Measurements from ENCODE around the gene CDK3.
"Not testable (repeated sequence)": the region's sequence is repeated elsewhere in the genome, so short reads cannot be mapped to it uniquely, and the experiment has no call there.

The CDK3 gene

DNA sequence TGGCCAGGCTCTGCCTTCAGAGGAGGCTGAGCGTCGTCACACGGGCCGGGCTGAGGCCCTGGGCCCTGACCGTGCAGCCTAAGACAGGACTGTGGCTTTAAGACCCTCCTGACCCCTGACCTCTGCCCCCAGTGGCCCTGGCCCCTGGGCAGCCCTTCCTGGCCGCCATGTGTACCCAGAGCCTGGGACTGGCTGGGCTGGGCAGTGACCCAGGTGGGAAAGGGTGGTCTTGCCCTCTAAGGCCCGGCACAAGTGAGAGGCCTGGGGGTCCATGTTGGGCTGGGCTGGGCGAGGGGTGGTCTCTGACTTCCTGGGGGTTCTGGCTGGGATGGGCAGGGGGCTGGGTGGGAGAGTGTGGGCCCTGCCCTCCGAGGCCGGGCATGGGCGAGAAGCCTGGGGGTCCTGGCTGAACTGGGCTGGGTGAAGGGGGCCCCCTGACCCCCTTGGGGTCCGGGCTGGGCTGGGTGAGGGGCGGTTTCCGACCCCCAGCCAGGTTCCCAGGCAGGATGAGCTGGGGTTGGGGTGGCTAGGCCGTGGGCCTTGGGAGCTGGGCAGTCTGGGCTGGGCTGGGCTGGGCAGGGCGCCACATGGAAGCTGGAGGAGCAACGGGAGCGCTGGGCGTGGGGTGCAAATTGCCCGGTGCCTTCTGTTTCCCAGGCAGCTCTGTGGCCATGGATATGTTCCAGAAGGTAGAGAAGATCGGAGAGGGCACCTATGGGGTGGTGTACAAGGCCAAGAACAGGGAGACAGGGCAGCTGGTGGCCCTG, at the start of gene CDK3:
CDK3 (plus strand) TSS at position 101 of the 767 bp plus-strand sequence; CDS start at position 672, 571 bp downstream.
- DNase-seq (ENCODE audit: low read depth): no peak
- no peak within 1 kb of the TSS for H3K4me3 ChIP-seq (ENCODE audit: control insufficient read depth, low read depth, low read length)
- TF ChIP-seq CTCF (conservative IDR thresholded peaks at IDR 0.05; ENCODE audit: control insufficient read depth, insufficient read depth, low read depth, low read length): no peak

- DNase-seq (ENCODE audit: low read depth): no peak
Measured at GRCh38 chr17:75950855-75951554, 49.6 kb upstream of the CDK3 start.

DNA sequence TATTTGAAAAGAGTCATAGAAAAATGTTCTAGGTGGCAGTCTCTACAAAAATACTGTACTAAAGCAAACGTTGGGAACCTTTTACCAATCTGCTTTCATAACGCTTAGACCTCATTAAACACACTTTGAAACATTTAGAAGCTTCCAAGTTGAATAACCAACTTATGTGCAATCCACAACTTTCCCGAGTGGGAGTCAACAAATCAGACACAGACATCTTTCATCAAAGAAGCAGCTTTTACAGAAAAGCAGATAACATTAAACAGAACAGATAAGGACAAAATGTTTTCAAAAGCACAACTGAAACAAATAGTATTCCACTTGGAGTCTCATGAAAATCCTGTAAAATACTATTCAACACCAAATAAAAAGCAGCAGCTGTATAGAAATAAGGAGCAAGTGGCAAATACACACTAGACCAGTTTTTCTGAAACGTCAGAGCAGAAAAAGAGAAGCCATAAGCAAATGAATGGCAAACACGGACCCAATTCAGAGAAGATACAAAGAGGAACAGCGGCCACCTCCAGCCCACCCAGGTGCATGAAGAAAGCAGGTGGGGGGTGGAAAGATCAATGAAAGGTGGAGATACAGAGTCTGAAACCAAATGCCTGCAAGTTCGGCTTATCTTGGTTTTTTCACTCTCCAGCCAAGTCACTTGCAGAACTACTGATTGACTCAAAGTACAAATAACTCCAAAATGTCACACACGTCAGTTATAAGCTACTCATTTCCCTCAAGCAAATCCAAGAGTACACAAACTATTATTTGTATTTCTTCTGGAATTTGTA, 41.4 kb upstream of the CDK3 start:
- H3K4me3 ChIP-seq (ENCODE audit: control insufficient read depth, low read depth, low read length): no peak overlapping the region
- DNase-seq (ENCODE audit: low read depth): no peak
- TF ChIP-seq CTCF (conservative IDR thresholded peaks at IDR 0.05; ENCODE audit: control insufficient read depth, insufficient read depth, low read depth, low read length): no peak

More at GRCh38 chr17:75950855-75951554, 49.6 kb upstream of the CDK3 start:
- no peak for TF ChIP-seq CTCF (conservative IDR thresholded peaks at IDR 0.05; ENCODE audit: control insufficient read depth, insufficient read depth, low read depth, low read length)
- no peak overlapping the region for H3K4me3 ChIP-seq (ENCODE audit: control insufficient read depth, low read depth, low read length)

DNA sequence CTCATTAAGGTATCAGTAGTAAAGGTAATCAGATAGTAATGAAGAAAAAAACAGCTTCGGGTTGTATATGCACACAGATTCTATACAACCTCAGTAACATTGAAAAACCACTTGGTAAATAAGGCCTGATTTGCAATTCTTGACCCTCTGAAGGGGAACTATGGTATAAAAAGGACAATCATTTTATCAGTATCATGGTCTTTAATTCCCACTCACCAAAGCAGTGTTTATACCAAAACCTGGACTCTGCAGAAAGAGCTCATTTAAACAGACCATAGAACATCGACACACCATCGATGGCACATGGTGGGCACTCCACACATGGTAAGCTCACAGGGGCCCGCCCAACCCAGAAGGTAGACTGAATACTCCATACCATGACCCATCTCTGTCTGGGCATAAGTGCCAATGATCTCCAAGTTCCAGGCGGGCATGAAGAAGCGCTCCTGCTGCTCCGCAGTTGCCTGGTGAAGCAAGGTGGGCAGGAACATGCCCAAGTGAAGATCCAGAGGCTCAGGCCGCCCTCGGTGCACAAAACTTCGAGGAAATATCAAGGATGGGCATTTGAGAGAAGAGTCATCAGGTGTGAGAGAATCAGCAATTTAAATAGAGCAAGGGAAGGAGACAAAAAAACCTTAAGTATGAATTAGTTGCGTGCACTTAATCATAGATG, 40.7 kb upstream of the CDK3 start:
- no peak for DNase-seq (ENCODE audit: low read depth)

GRCh38 chr17:75965468-75965867, 35.2 kb upstream of the CDK3 start:
- TF ChIP-seq CTCF (conservative IDR thresholded peaks at IDR 0.05; ENCODE audit: control insufficient read depth, insufficient read depth, low read depth, low read length): no peak
- DNase-seq (ENCODE audit: low read depth): no peak
- no peak overlapping the region for H3K4me3 ChIP-seq (ENCODE audit: control insufficient read depth, low read depth, low read length)

More for the DNA sequence above, 40.7 kb upstream of the CDK3 start:
- no peak for TF ChIP-seq CTCF (conservative IDR thresholded peaks at IDR 0.05; ENCODE audit: control insufficient read depth, insufficient read depth, low read depth, low read length)
- no peak overlapping the region for H3K4me3 ChIP-seq (ENCODE audit: control insufficient read depth, low read depth, low read length)

GRCh38 chr17:75969044-75969443, 31.6 kb upstream of the CDK3 start:
- not testable (repeated sequence) for DNase-seq (ENCODE audit: low read depth); H3K4me3 ChIP-seq (ENCODE audit: control insufficient read depth, low read depth, low read length)

Measured in fibroblast of mammary gland (primary cell).